Thyroid gland (tissue), 4 donors: ENCODE measurements around the gene NFIB. TPM values are rescaled to one million over a fixed set of nuclear protein-coding genes. Genes with fewer than 3 reads are reported as not detected.

Source experiments
- DNase-seq, 2 donors: peaks; one replicate each; pipeline ENCODE4 v3.0.0-alpha.2; 2019
- H3K27ac ChIP-seq, 3 donors: fragments of 200-600 bp; sonication (generic); 1 replicate in 2 of 3; 2 replicates in 1 of 3; pipeline ENCODE4 v1.5.1; 2016 to 2019; ENCODE audit warnings: mild to moderate bottlenecking in 1 of 3, moderate library complexity in 1 of 3
- H3K27me3 ChIP-seq: fragments of 200-600 bp; sonication (generic); one replicate; pipeline ENCODE4 v1.5.1; 2019
- H3K36me3 ChIP-seq, 2 donors: fragments of 200-600 bp; sonication (generic); one replicate each; pipeline ENCODE4 v1.5.1; 2016 to 2019
- H3K4me1 ChIP-seq, 2 donors: fragments of 200-600 bp; sonication (generic); one replicate each; pipeline ENCODE4 v1.5.1; 2017 to 2019
- H3K4me3 ChIP-seq, 3 donors: fragments of 200-600 bp; sonication (generic); replicated peaks in 1 of 3; 1 replicate in 2 of 3; 2 replicates in 1 of 3; pipeline ENCODE4 v1.5.1; 2016; ENCODE audit warnings: mild to moderate bottlenecking in 1 of 3
- H3K9me3 ChIP-seq: fragments of 200-600 bp; sonication (generic); one replicate; pipeline ENCODE4 v1.5.1; 2017
- POLR2A ChIP-seq, 2 donors: fragments of 450-650 bp; IDR thresholded peaks; one replicate each; pipeline ENCODE4 v1.6.1; 2017; ENCODE audit warnings: antibody characterized with exemption in 2 of 2, mild to moderate bottlenecking in 2 of 2, moderate library complexity in 1 of 2
- WGBS, 2 donors: methylation state at CpG; one replicate each; pipeline ENCODE4 v1.1.5; 2017; 5-methylcytosine and 5-hydroxymethylcytosine counted together
- intact Hi-C: fragments of 100-400 bp; cut with DNase I; formaldehyde crosslinking; loops from one replicate; pipeline ENCODE4 v1.15.1; 2023
- total RNA-seq, 4 donors: library from RNA; depleted of rRNA; stranded (reverse); fragments of >200 nt; gene quantifications; one replicate each; pipeline ENCODE4 v1.2.3, GENCODE V29; 2016
- TF ChIP-seq, protein P1 (sequence below), 6 experiments: fragments of 200-600 bp in 3 of 6; fragments of 450-650 bp in 3 of 6; sonication (generic) in 3 of 6; IDR thresholded peaks; one replicate each; pipeline ENCODE4 v1.5.1; 2016 to 2019; ENCODE audit warnings: antibody characterized with exemption in 6 of 6, mild to moderate bottlenecking in 2 of 6, inconsistent platforms in 1 of 6, moderate library complexity in 1 of 6

Gene NFIB
- total RNA-seq, 4 donors from 2014 or later = 57.9 to 144 (median 125) TPM

DNA sequence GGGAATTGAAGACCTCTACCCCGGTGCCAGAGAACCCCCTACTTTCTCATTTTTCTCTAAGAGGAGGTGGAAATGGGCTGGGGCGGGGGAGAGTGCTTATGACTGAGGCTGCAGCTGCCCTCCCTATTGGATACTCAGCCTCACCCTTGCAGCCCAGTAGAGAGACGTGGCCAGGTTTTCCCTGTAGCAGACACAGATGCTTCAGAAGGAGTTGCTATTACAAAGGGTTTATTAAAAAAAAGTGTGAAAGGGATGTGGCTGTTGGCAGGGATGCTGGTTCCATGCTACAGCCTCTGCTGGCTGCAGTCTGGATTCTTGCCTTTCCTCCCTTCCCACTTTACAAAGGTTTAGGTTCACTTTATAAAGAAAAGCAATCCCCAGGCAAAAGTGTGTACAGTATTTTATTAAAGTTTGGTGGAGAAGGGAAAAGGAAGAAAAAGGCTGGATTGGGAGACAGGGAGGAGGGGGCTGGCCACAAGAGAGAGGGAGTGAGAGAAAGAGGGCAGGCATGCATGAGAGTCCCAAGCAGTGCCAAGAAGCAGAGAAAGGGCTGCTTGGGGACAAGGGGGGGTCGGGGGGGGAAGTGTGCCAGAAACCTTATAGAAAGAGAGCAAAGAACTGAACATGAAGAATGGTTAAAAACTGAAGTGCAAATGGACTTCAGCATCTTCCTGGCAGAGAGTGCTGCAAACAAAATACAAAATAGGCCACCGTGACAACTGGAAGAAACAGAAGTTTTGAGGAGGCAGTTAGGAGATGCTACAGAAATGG is 29.5 kb upstream of the NFIB start:
- TF ChIP-seq POLR2A (IDR thresholded peaks at IDR 0.05) = no peak
- TF ChIP-seq, protein P1, sequence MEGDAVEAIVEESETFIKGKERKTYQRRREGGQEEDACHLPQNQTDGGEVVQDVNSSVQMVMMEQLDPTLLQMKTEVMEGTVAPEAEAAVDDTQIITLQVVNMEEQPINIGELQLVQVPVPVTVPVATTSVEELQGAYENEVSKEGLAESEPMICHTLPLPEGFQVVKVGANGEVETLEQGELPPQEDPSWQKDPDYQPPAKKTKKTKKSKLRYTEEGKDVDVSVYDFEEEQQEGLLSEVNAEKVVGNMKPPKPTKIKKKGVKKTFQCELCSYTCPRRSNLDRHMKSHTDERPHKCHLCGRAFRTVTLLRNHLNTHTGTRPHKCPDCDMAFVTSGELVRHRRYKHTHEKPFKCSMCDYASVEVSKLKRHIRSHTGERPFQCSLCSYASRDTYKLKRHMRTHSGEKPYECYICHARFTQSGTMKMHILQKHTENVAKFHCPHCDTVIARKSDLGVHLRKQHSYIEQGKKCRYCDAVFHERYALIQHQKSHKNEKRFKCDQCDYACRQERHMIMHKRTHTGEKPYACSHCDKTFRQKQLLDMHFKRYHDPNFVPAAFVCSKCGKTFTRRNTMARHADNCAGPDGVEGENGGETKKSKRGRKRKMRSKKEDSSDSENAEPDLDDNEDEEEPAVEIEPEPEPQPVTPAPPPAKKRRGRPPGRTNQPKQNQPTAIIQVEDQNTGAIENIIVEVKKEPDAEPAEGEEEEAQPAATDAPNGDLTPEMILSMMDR (IDR thresholded peaks at IDR 0.05) = no peak
- peaks cover 25 to 29% of the 10 kb centered on the region in 2 donors for H3K4me1 ChIP-seq
- intact Hi-C loops = no loop called here
- no peaks in the 10 kb centered on the region for H3K27me3 ChIP-seq
- H3K9me3 ChIP-seq = no peaks in the 10 kb centered on the region
- H3K36me3 ChIP-seq = no peaks in the 10 kb centered on the region
- peak overlapping the region in 1 of 3 donors; percentile 9 for H3K4me3 ChIP-seq
- H3K27ac ChIP-seq = peak overlapping the region; percentile 31 to 74 (median 57)
- 20 to 37% methylated on average over 5 of the region's 5 CpGs for WGBS, 2 donors
- peak in 1 of 2 donors; percentile 3 for DNase-seq

DNA sequence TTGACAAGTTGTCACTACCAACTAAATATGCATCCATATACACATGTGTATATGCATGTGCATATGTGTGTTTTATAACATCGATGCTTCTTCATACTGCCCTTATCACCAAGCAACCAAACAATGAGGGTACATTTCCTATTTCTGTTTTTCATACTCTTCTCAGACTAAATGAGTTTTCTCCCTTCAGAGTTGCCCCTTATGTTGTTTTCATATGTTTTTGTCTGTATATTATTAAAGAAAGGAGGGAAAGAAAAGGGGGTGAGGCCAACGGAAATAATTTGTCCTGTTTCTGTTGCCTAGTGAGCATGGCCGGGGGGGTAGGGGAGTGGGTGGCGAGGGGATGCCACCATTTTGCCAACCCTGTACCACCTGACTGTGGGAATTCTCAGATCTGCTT is 28.8 kb upstream of the NFIB start:
- WGBS, 2 donors = 74 to 84% methylated on average over 4 of the region's 4 CpGs
- Histone ChIP-seq H3K9me3 (no peaks in the 10 kb centered on the region), H3K36me3 (no peaks in the 10 kb centered on the region), H3K4me1 (peaks cover 24 to 25% of the 10 kb centered on the region in 2 donors), H3K4me3 (no peak overlapping the region), H3K27ac (no peak overlapping the region), H3K27me3 (no peaks in the 10 kb centered on the region)
- intact Hi-C loops = no loop called here
- TF ChIP-seq POLR2A (IDR thresholded peaks at IDR 0.05) = no peak
- TF ChIP-seq, protein P1 (IDR thresholded peaks at IDR 0.05) = no peak
- DNase-seq = no peak

DNA sequence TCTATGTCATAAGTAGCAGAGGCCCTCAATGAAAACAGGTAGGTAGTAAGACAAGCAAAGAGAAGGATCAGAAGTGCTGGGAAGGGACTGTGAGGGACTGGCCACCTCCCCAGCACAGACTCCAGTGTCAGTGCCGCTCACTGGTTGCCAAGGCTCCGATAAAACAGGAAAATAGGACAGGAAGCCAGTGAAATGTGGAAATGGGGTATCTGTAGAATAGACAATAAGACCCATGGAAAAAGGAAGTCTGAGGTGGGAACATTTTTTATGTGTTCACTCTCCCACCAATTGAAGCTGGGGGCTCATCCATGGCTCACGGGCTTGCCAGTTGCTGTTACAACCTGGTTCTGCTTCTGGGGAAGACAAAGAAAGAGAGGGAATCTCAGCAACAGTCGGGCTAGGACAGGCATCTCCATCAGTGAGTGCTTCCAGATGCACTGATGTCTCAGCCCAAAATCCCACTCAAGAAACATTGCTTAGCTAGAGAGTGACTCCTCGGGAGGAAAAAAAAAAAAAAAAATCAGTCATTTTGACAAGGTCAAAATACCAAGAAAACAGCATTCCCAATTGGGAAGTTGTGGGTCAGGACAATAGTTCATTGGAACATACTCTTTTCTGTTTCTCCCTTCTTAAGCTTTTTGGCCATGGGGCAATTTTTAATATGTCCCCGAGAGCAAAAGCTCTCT is 27.6 kb upstream of the NFIB start:
- DNase-seq = no peak
- peak overlapping the region in 2 of 3 donors; percentile 11 to 51 for H3K27ac ChIP-seq
- TF ChIP-seq, protein P1 (IDR thresholded peaks at IDR 0.05) = no peak
- no peak overlapping the region for H3K4me3 ChIP-seq
- intact Hi-C loops = no loop called here
- no peaks in the 10 kb centered on the region for H3K9me3 ChIP-seq
- peaks cover 15 to 21% of the 10 kb centered on the region in 2 donors for H3K4me1 ChIP-seq
- WGBS, 2 donors = 48 to 51% methylated on average over 6 of the region's 6 CpGs
- H3K36me3 ChIP-seq = no peaks in the 10 kb centered on the region
- H3K27me3 ChIP-seq = no peaks in the 10 kb centered on the region

DNA sequence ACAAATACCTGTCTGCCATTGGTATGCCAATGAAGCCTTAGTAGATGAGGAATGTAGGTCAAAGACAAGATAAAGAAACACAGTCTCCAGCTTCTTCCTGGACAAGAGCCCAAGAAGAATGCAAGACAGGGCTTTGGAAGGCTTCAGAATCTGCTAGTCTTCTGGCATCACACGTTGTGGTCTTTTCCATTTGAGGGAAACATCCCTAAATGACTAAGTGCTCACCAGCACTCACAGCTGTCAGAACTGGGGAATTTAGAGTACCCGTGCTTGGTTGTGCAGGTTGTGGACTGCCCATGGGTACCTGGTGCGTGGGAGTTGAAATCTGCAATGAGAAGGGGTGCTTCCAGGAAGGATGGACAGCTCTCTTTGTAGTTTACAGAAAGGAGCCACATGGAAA is 27.1 kb upstream of the NFIB start:
- intact Hi-C loops = no loop called here
- Histone ChIP-seq H3K36me3 (no peaks in the 10 kb centered on the region), H3K4me3 (no peak overlapping the region), H3K27ac (peak overlapping the region in 2 of 3 donors; percentile 11 to 51), H3K27me3 (no peaks in the 10 kb centered on the region), H3K4me1 (peaks cover 9 to 15% of the 10 kb centered on the region in 2 donors), H3K9me3 (no peaks in the 10 kb centered on the region)
- DNase-seq = no peak
- TF ChIP-seq, protein P1 (IDR thresholded peaks at IDR 0.05) = no peak
- TF ChIP-seq POLR2A (IDR thresholded peaks at IDR 0.05) = no peak
- 79 to 82% methylated on average over 3 of the region's 3 CpGs for WGBS, 2 donors
